RWPE1 (cell line): ENCODE measurements around the gene USP6NL.

Experiments
- CTCF ChIA-PET: fragments of 350-600 bp; sonication (Branson Sonifier 250); formaldehyde crosslinking; extraction: SDS; loops from one replicate; lab custom pipeline; 2021; lab: Yijun Ruan, JAX
- POLR2A ChIA-PET: fragments of 400-600 bp; formaldehyde crosslinking; extraction: SDS; loops from one replicate; lab custom pipeline; 2020; ENCODE audit warnings: antibody characterized with exemption; ENCODE audit not compliant: low non-redundant PET; lab: Yijun Ruan, JAX
- DNase-seq: peaks from one replicate; pipeline ENCODE4 v3.0.0; 2012; ENCODE audit warnings: low spot score
- H3K27ac ChIP-seq: fragments of 450-650 bp; 2 replicates; pipeline ENCODE4 v1.5.1; 2017
- TF ChIP-seq, protein P1 (sequence below): fragments of 450-650 bp; conservative IDR thresholded peaks from 2 replicates; pipeline ENCODE4 v1.5.1; 2017; ENCODE audit warnings: low read depth, mild to moderate bottlenecking

USP6NL gene

GRCh38 chr10:11415095-11415494 lies 196.4 kb downstream of the USP6NL start:
- ChIA-PET CTCF (interaction anchor here (0.7 kb wide), 1 partner anchor 15 kb away, joined by 3 read pairs; no protein-coding TSS in a partner anchor), POLR2A (no interaction called here)
- DNase-seq, result no peak
- H3K27ac ChIP-seq, result no peak overlapping the region
- TF ChIP-seq, protein P1, sequence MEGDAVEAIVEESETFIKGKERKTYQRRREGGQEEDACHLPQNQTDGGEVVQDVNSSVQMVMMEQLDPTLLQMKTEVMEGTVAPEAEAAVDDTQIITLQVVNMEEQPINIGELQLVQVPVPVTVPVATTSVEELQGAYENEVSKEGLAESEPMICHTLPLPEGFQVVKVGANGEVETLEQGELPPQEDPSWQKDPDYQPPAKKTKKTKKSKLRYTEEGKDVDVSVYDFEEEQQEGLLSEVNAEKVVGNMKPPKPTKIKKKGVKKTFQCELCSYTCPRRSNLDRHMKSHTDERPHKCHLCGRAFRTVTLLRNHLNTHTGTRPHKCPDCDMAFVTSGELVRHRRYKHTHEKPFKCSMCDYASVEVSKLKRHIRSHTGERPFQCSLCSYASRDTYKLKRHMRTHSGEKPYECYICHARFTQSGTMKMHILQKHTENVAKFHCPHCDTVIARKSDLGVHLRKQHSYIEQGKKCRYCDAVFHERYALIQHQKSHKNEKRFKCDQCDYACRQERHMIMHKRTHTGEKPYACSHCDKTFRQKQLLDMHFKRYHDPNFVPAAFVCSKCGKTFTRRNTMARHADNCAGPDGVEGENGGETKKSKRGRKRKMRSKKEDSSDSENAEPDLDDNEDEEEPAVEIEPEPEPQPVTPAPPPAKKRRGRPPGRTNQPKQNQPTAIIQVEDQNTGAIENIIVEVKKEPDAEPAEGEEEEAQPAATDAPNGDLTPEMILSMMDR, result no peak

DNA sequence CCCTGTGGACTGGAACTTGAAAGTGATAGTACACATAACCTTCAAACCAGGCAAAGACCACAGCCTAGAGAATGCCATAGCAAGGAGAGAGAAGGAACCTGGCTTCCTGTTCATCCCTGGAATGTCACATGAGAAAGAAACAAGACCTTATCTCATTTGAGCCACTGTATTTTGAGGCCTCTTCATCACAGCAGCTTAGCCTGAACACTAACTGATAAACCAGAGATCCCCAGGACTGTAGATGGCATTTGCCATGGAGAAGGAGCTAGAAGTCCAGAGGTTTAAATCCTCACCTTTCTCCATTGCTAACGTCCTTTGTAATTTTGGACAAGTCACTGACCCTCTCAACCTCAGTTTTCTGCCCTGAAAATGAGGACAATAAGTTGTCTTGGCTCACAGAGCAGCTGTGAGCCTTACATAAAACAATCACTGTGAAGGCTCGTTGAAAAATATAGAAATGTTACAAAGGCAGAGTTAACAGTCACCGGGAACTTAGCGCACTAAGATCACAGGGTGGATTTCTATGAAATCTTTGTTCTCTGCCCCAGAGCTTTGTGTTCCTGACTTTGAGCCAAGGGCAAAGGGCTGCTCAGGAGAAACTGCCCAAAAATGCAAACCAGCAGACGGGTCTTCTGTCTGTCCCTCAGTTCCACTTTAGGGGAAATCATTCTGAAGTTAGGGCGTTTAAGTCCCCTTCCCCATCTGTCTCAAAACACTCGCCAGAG lies 197.0 kb downstream of the USP6NL start:
- CTCF ChIA-PET, result interaction anchor here (0.7 to 0.8 kb wide), 2 partner anchors 15 to 1431 kb away, joined by 3 to 5 read pairs; no protein-coding TSS in a partner anchor
- POLR2A ChIA-PET, result no interaction called here
- TF ChIP-seq, protein P1, result no peak
- H3K27ac ChIP-seq, result no peak overlapping the region
- no peak for DNase-seq

DNA sequence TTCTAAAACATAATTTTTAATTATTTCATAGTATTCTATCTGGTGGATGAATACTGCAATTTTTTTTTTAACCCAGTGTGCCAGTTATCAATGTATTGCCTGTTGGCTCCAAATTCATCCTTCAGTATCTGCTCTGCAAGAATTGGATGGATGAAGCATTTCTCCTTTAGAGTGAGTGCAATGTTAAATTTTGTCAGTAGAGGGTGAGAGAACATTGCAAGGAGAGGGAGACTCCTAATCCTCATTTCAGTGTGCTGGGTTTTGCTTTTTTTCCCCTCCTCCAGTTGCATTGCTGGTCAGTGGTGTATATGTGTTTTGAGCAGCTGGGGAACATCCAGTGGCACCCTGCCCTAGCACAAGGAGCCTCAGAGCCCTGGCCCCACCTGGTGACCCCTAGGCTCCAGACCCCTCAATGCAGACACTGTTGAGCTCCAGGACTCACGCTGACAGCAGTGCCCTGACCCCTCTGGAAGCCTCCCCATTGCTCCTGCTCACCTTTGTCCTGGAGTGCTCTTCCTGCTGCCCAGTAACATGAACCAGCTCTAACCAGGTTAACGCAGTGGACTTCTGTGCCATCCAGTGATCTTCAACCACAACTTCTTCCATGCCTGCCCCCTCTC lies 199.4 kb downstream of the USP6NL start:
- POLR2A ChIA-PET, result no interaction called here
- TF ChIP-seq, protein P1, result no peak
- no peak for DNase-seq
- no peak overlapping the region for H3K27ac ChIP-seq
- CTCF ChIA-PET, result interaction anchor here (0.5 to 1.6 kb wide), 3 partner anchors 12 to 133 kb away, joined by 3 to 6 read pairs (median 5); no protein-coding TSS in a partner anchor

- TF ChIP-seq, protein P1, result no peak
- no peak for DNase-seq
- POLR2A ChIA-PET, result no interaction called here
- CTCF ChIA-PET, result no interaction called here
- H3K27ac ChIP-seq, result no peak overlapping the region
These were observed 202.1 kb downstream of the USP6NL start for GRCh38 chr10:11409357-11409756.

- no peak for DNase-seq
- TF ChIP-seq, protein P1, result no peak
- CTCF ChIA-PET, result no interaction called here
- H3K27ac ChIP-seq, result no peak overlapping the region
- POLR2A ChIA-PET, result no interaction called here
These were observed 203.5 kb downstream of the USP6NL start for GRCh38 chr10:11407939-11408338.

DNA sequence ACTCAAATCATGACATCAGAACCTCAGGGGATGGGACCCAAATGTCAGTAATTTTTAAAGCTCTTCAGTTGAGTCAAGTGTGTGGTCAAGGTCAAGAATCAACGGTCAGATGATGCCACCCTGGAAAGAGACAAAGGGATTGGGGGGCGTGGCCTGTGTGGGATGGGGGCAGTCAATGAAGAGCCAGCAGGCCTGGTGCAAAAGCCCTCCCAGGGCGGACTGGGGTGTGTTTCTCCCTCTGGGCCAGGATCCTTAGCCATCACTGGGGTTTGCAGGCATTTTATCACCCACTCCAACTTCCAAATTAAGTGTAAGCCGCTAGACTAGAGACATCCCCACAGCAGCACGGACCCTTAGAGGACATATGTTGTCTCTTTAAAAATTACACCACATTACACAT lies 204.7 kb downstream of the USP6NL start:
- CTCF ChIA-PET, result no interaction called here
- POLR2A ChIA-PET, result no interaction called here
- H3K27ac ChIP-seq, result no peak overlapping the region
- DNase-seq, result no peak
- TF ChIP-seq, protein P1, result no peak
